Germinal center (tissue), 1 donor: ENCODE data around the gene HSPH1.
"Not testable (repeated sequence)": the region's sequence is repeated elsewhere in the genome, so short reads cannot be mapped to it uniquely, and the experiment has no call there.

ENCODE experiments used
- DNase-seq: peaks from one replicate; pipeline ENCODE4 v3.0.0; 2012; ENCODE audit warnings: mixed read lengths, low spot score

HSPH1 gene

GRCh38 chr13:31177813-31178495 lies 16.2 kb upstream of the HSPH1 start:
- DNase-seq: not testable (repeated sequence)

- DNase-seq: no peak
These were observed 14.3 kb upstream of the HSPH1 start for GRCh38 chr13:31175847-31176532.

GRCh38 chr13:31174018-31174417 lies 12.3 kb upstream of the HSPH1 start:
- DNase-seq: no peak

DNA sequence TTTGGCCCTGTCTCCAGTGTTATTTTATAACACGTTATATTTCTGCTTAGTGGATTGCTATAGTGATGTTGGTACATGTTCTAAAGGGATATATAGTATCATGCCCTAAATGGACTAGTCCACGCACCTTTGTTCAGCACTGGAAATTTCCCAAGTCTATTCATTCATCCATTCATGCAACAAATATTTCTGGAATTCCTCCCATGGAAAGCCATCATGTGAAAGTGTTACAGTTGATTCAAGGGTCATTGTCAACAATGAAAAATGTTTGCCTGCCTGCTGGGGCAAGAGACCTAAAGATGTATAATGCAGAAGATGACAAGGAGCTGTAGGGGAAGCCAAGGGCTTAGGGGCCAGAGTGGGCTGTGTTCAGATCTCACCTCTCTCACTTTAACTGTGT lies 10.8 kb upstream of the HSPH1 start:
- no peak for DNase-seq

- no peak for DNase-seq
These were observed 10.3 kb upstream of the HSPH1 start for GRCh38 chr13:31172001-31172400.

- DNase-seq: no peak
These were observed 7.0 kb upstream of the HSPH1 start for GRCh38 chr13:31168736-31169135.

DNA sequence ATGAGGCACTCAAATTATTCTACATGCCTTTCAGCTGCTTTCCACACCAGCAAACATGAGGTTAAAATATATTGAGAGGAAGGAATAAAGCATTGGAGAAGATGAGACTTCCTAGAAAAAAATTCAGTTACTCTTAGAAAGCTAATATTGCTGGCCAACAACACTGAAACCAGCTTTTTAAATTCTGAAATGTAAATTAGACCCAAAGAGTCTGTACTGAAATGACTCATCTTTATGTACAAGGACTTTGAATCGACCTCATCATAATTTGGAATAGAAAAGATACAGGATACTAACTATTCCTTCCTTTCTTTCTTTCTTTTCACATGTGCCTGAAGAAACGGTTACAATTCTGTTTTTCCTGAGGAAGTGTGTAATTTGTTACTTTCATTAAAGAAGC lies 6.5 kb upstream of the HSPH1 start:
- no peak for DNase-seq

DNA sequence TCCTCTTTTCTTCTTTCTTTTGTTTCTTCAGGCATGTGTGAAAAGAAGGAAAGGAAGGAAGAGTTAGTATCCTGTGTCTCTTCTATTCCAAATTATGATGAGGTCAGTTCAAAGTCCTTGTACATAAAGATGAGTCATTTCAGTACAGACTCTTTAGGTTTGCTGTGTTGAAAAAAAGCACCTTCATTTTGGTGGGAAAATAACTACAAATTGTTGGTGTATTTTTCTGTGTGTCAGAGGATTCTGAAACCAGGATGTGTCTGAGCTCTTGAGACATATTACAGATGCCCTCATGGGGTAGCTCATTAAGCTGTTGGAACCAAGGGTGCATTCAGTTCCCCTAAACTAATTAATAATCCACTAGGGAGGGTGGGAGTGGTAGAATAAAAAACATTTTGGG lies 5.8 kb upstream of the HSPH1 start:
- DNase-seq: no peak

DNA sequence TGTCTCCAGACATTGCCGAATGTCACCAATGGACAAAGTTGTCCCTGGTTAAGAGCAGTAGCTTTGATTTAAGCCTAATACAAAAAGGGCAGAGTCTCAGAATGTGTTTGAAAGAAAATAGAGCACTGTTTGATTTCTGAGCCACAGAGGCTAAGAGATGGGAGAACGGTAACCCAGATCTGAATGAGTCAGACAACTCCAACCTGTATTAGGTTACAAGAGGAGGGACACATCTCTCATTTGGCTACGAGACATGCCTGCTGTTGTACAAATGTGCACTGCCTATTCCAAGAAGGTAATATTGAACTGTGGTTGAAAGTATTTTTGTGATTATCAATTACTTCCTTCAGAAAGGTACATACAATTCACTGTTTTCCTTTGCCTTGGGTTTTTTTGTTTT lies 4.9 kb upstream of the HSPH1 start:
- DNase-seq: no peak

DNA sequence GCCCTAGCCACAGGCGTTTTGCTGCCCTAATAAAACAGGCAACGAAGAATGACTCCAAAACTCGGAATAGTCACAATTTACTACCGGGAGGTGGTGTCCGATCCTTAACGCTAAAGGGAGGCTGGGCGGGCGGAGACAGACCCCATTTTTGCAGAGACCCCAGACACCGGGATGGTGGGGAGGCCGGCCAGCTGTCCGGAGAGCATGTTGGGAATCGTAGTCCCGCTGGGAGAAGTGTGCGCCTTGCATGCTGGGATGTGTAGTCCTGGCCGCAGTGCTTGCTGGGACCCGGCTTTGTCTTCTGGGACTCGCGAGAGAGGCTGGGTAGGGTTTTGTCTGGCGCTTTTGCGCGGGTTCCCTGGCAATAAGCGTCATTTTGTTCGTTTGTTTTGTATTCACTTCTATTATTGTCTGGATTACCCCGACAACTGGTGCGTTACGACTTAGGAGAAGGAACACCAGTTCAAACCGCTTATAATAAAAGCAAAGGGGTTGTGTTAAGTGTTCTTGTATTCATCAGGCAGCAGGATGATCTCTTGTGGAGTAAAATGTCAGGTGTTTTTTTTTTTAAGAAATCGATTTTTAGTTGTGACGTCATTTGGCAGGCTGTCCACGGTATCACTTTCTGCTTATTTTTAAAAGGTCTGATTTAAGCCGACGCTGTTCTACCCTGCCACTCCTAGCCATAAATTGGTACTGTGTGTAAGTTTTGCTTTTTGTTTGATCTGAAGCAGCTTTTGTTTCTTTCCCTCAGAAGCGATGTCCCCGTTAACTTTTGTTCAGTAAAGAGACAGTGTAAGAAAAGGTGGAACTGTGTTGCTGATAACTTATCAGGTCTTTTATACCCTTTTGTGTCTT lies 676 bp upstream of the HSPH1 start:
- DNase-seq: peak; percentile 91

- DNase-seq: peak; percentile 71
These were observed 697 bp downstream of the HSPH1 start for GRCh38 chr13:31160857-31161556.

DNA sequence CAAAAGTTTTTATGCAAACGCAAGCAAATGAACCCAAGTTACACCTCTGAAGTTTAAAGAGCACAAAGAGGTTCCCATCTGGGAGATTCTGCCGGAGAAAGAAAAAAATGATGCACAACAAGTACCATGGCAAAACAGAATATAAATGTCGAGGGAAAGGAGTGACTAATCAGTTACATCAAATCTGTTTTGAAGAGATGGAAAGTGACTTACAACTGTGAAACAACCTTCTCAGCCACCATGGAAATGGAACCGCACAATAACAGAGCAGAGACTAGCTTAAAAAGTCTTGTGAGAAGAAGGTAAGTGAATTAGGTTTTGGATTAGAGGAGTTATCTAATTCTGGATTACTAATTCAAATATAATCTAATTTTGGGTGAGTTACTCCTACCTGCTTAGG lies 2.4 kb downstream of the HSPH1 start:
- no peak for DNase-seq

DNA sequence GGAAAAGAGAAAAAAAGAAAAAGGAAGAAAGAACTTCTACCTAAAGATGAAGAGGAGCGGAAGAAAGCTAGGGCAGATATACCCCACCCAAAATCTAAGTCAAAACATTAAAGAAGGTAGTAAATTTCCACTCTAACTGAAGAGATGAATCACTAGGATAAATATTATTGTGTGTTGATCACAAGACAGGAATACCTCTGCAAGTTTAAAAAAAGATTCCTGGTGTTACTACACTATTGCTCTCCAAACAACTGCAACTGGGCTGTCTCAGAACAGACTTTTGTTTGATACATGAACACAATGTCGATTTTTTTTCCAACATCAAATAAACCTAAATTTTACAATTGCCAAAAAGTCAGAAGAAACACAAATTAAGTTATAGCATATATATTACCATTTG lies 6.8 kb downstream of the HSPH1 start:
- DNase-seq: no peak

- no peak for DNase-seq
These were observed 9.9 kb downstream of the HSPH1 start for GRCh38 chr13:31151837-31152236.

DNA sequence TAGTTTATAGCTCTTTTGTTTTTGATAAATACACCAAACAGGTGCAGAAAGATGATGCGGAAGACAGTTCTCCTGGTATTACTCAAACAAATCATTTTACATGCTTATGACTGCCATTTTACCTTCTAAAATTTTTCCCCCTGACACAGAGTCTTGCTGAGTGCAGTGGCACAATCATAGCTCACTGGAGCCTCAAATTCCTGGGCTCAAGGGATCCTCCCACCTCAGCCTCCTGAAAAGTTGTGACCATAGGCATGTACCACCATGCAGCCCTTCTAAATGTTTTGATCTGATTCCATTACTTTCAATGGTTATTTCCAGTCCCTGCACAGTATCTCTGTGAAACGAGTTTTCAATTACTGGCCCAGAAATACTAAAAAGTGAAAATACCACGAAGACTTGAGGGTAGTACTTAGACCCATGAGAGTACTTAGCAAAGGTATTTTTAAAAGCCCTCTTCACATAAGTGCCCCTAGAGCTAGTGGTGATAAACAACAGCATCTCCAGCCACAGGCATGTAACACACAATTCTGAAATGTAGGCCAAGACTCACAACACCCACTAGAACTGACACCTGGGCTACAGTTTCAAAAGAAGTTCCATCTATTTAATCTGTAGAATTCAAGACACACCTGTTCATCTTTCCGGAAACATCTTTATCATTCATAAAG lies 11.3 kb downstream of the HSPH1 start:
- no peak for DNase-seq

DNA sequence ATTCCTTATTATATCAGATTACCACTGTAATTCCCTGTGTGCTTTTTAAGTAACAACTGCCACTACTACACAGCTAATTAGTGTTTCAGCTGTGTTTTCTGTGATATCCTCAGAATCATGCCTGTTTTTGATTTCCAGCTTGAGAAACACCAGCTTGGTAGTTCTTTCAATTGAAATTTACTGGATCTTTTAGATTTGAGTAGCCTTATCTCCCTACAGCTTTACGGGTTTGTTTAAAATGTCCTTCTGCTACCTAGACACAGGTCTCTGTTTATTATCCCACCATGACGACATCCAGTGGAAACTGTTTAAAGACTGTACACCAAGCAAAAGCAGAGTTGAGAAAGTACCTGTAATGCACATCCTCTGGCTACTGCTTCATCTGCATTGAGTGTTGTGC lies 12.1 kb downstream of the HSPH1 start:
- DNase-seq: no peak

- DNase-seq: no peak
These were observed 16.3 kb downstream of the HSPH1 start for GRCh38 chr13:31145417-31145816.

DNA sequence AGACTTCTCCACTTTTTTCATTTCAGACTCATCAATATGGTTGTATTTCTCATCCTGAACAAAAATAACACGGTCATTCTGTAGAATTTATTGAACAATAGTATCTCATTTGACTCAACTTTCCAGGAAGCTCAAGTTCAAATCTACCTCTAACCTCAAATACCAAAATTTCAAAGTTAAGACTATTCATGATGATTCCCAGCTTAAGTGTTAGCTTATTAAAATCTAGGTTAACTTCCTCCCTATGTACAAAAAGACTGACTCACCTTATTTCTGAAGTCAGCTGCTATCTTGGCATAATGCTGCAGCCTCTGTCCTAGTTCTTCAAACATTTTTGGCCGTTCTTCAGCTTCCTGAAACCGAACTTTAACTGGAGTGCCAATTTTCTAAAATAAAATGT lies 23.2 kb downstream of the HSPH1 start:
- no peak for DNase-seq

DNA sequence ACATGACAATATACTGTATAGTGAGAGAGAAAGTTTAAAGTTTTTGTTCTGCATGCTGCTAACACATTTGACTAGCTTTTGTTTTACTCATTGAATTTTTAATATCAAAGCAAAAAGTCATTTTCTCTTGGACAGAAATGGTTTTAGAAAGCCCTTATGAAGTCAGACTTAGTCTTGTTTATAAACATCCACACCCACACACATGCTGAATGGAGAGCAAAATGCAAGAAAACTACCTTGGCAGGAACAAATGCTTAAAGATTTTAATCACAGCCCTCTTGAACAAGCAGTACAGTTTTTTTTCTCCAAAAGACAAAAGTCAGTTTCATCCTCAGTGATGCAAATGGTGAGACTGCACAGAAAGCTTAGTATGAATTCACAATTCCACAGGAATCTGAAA lies 25.0 kb downstream of the HSPH1 start:
- no peak for DNase-seq

- no peak for DNase-seq
These were observed 27.5 kb downstream of the HSPH1 start for GRCh38 chr13:31134039-31134711.

- no peak for DNase-seq
These were observed 28.1 kb downstream of the HSPH1 start for GRCh38 chr13:31133621-31134020.
